HG02678 (cell line): ENCODE data around the gene KLK15.
"Not testable (repeated sequence)": the region's sequence is repeated elsewhere in the genome, so short reads cannot be mapped to it uniquely, and the experiment has no call there.

Source experiments
- ATAC-seq: cut with Tn5 transposase; IDR thresholded peaks from one replicate; pipeline ENCODE4 v1.9.1; 2021; ENCODE audit warnings: mild to moderate bottlenecking, moderate library complexity; ENCODE audit not compliant: unreplicated experiment

KLK15 gene

GRCh38 chr19:50822661-50823208 lies 10.6 kb downstream of the KLK15 start:
- no peak for ATAC-seq

GRCh38 chr19:50821622-50822021 lies 11.8 kb downstream of the KLK15 start:
- ATAC-seq = no peak

- no peak for ATAC-seq
Observed at GRCh38 chr19:50821248-50821612, 12.1 kb downstream of the KLK15 start.

GRCh38 chr19:50820549-50821247 lies 12.7 kb downstream of the KLK15 start:
- no peak for ATAC-seq

- ATAC-seq = no peak
Observed at GRCh38 chr19:50820086-50820485, 13.3 kb downstream of the KLK15 start.

- ATAC-seq = no peak
Observed at GRCh38 chr19:50819636-50820035, 13.7 kb downstream of the KLK15 start.

GRCh38 chr19:50818859-50819472 lies 14.4 kb downstream of the KLK15 start:
- no peak for ATAC-seq

GRCh38 chr19:50817941-50818858 lies 15.2 kb downstream of the KLK15 start:
- ATAC-seq = peak; percentile 53

GRCh38 chr19:50815439-50815838 lies 17.9 kb downstream of the KLK15 start:
- ATAC-seq = no peak

GRCh38 chr19:50814883-50815282 lies 18.5 kb downstream of the KLK15 start:
- no peak for ATAC-seq

GRCh38 chr19:50812474-50812873 lies 20.9 kb downstream of the KLK15 start:
- no peak for ATAC-seq

- not testable (repeated sequence) for ATAC-seq
Observed at GRCh38 chr19:50811622-50812238, 21.6 kb downstream of the KLK15 start.

GRCh38 chr19:50808856-50809255 lies 24.5 kb downstream of the KLK15 start:
- ATAC-seq = no peak

GRCh38 chr19:50804420-50805272 lies 28.7 kb downstream of the KLK15 start:
- ATAC-seq = peak; percentile 95

GRCh38 chr19:50803633-50804419 lies 29.5 kb downstream of the KLK15 start:
- ATAC-seq = peak; percentile 11

GRCh38 chr19:50801107-50801506 lies 32.3 kb downstream of the KLK15 start:
- no peak for ATAC-seq

GRCh38 chr19:50799547-50799851 lies 33.9 kb downstream of the KLK15 start:
- no peak for ATAC-seq

- no peak for ATAC-seq
Observed at GRCh38 chr19:50798659-50799546, 34.5 kb downstream of the KLK15 start.
